IgD-negative memory B cell (primary cell): ENCODE measurements around the gene PADI6. TPM values are rescaled to one million over a fixed set of nuclear protein-coding genes. Genes with fewer than 3 reads are reported as not detected.

ENCODE experiments used
- H3K27ac Mint-ChIP-seq, 3 donors: one replicate each; pipeline ENCODE4 v1.8.0; 2020 to 2022; ENCODE audit warnings: mild to moderate bottlenecking in 3 of 3, mixed read lengths in 3 of 3, moderate library complexity in 1 of 3
- H3K27me3 Mint-ChIP-seq: one replicate; pipeline ENCODE4 v1.8.0; 2021; ENCODE audit warnings: mixed read lengths
- H3K36me3 Mint-ChIP-seq: one replicate; pipeline ENCODE4 v1.8.0; 2020; ENCODE audit warnings: mild to moderate bottlenecking, mixed read lengths
- H3K4me1 Mint-ChIP-seq, 3 donors: one replicate each; pipeline ENCODE4 v1.8.0; 2020 to 2022; ENCODE audit warnings: mixed read lengths in 3 of 3, mild to moderate bottlenecking in 1 of 3
- H3K4me3 Mint-ChIP-seq, 4 donors: one replicate each; pipeline ENCODE4 v1.8.0; 2020 to 2022; ENCODE audit warnings: mild to moderate bottlenecking in 4 of 4, mixed read lengths in 4 of 4, moderate library complexity in 3 of 4
- H3K9me3 Mint-ChIP-seq, 3 donors: one replicate each; pipeline ENCODE4 v1.8.0; 2020 to 2021; ENCODE audit warnings: mixed read lengths in 3 of 3, mild to moderate bottlenecking in 1 of 3
- polyA plus RNA-seq: library from polyadenylated mRNA; unstranded; fragments of 300-500 nt; fragmentation: Illumina TruSeq; gene quantifications from one replicate; pipeline ENCODE4 v1.2.3, GENCODE V29; 2021

PADI6 gene
- polyA plus RNA-seq, 1 donor from 2014 or later = not detected

DNA sequence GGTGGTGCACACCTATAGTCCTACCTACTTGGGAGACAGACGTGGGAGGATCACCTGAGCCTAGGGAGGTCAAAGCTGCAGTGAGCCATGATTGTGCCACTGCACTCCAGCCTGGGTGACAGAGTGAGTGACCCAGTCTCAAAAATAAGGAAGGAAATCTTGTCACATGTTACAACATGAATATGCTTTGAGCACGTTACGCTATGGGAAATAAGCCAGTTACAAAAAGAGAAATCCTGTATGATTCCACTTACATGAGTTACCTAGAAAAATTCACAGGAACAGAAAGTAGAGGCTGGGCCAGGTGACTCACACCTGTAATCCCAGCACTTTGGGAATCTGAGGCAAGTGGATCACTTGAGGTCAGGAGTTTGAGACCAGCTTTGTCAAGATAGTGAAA is 6.7 kb upstream of the PADI6 start:
- Mint-ChIP-seq H3K27me3 (peaks cover 9% of the 10 kb centered on the region), H3K9me3 (peaks cover 0 to 4% (median 0%) of the 10 kb centered on the region in 3 donors), H3K36me3 (no peaks in the 10 kb centered on the region), H3K4me3 (no peak overlapping the region), H3K4me1 (peaks cover 0 to 2% (median 0%) of the 10 kb centered on the region in 3 donors), H3K27ac (no peak overlapping the region)

DNA sequence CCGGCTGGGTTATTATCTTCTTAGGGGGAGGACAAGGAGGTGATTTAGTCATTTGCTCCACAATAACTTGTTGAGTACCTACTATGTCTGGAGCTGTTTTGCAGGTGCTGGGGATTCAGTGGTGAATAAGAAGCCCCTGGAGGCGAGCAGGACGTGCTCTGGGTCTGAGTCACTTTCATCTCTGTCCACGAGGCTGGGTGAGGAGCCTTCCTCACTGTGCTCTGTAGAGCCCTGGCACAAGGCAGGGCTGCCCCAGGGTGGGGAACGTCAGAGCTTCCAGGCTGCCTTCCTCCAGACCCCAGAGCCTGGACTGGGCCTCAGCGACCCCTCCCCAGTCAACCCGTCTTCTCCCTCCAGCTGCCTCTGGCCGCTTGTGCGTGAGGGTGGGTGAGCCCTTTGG is 2.5 kb upstream of the PADI6 start:
- no peak overlapping the region for H3K27ac Mint-ChIP-seq
- peaks cover 0 to 2% (median 0%) of the 10 kb centered on the region in 3 donors for H3K4me1 Mint-ChIP-seq
- peaks cover 6% of the 10 kb centered on the region for H3K27me3 Mint-ChIP-seq
- H3K4me3 Mint-ChIP-seq = no peak overlapping the region
- H3K36me3 Mint-ChIP-seq = no peaks in the 10 kb centered on the region
- peaks cover 0 to 1% (median 0%) of the 10 kb centered on the region in 3 donors for H3K9me3 Mint-ChIP-seq

DNA sequence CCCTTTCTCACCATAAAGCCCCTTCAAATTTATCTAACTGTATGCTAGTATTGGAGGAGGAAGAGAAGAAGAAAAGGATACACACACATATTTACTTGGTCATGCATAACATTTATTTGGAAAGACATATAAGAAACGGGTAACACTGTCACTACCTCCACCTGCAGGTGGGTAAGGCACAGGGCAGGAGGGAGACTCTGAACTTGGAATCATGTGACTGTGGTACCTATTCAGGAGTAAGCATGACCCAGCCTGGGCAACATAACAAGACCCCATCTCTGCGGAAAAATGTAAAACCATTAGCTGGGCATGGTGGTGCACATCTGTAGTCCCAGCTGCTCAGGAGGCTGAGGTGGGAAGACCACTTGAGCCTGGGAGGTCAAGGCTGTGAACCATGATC is 1.4 kb upstream of the PADI6 start:
- H3K9me3 Mint-ChIP-seq = no peaks in the 10 kb centered on the region
- peaks cover 0 to 3% (median 0%) of the 10 kb centered on the region in 3 donors for H3K4me1 Mint-ChIP-seq
- peaks cover 6% of the 10 kb centered on the region for H3K27me3 Mint-ChIP-seq
- no peak overlapping the region for H3K27ac Mint-ChIP-seq
- no peak overlapping the region for H3K4me3 Mint-ChIP-seq
- H3K36me3 Mint-ChIP-seq = peaks cover 1% of the 10 kb centered on the region

- peaks cover 3% of the 10 kb centered on the region for H3K36me3 Mint-ChIP-seq
- H3K27ac Mint-ChIP-seq = no peak overlapping the region
- no peaks in the 10 kb centered on the region for H3K9me3 Mint-ChIP-seq
- no peak overlapping the region for H3K4me3 Mint-ChIP-seq
- H3K4me1 Mint-ChIP-seq = peaks cover 0 to 2% (median 0%) of the 10 kb centered on the region in 3 donors
- peaks cover 13% of the 10 kb centered on the region for H3K27me3 Mint-ChIP-seq
Observed at GRCh38 chr1:17372955-17373354, 959 bp downstream of the PADI6 start.

DNA sequence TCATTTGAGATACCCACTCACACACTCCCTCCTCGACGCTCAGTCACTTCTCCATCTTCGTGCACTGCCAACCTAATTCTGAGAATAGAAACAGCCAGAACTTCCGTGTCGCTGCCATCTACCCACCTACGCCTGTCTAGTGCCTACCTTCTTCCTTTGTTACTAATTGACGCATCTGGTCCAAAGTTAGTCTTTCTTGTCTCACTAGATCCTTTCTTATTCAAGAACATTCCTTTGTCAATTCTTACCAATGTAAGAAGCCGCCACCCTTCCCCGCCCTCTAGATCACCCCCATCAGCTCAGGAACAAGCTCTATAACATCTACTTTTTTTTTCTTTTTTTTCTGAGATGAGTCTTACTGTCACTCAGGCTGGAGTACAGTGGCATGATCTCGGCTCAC is 3.7 kb downstream of the PADI6 start:
- H3K9me3 Mint-ChIP-seq = no peaks in the 10 kb centered on the region
- H3K27ac Mint-ChIP-seq = no peak overlapping the region
- peaks cover 3% of the 10 kb centered on the region for H3K36me3 Mint-ChIP-seq
- H3K27me3 Mint-ChIP-seq = peaks cover 14% of the 10 kb centered on the region
- H3K4me1 Mint-ChIP-seq = peaks cover 0 to 2% (median 0%) of the 10 kb centered on the region in 3 donors
- H3K4me3 Mint-ChIP-seq = no peak overlapping the region

DNA sequence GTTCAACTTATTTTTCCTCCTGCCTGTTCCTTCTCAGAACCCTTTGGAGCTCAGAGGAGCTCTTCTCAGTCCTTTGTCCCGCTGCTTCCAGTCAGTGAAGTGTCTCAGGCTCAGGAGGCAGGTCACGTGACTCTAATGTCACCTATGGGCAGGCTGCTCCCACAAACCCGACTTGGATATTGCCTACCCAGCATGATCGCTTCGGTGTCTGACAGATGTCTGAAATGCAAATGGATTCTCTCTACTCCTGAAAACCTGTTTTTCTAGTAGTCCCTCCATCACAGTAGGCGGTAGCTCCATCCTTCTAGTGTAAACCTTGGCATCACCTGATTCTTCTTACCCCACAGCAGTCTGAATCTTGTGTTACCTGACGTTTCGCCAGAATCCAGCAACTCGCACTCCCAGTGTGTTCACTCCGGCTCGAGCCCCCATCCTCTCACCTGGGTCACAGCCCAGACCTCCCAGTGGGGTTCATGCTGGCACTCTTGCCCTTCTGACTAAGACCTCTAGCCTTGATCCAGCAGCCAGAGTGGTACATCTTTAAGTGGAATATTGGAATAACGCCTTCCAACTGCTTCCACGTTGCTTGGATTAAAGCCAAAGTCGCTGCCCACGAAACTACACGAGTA is 5.4 kb downstream of the PADI6 start:
- Mint-ChIP-seq H3K36me3 (peaks cover 3% of the 10 kb centered on the region), H3K27ac (no peak overlapping the region), H3K9me3 (no peaks in the 10 kb centered on the region), H3K27me3 (peaks cover 23% of the 10 kb centered on the region), H3K4me1 (peaks cover 0 to 3% (median 0%) of the 10 kb centered on the region in 3 donors), H3K4me3 (no peak overlapping the region)

DNA sequence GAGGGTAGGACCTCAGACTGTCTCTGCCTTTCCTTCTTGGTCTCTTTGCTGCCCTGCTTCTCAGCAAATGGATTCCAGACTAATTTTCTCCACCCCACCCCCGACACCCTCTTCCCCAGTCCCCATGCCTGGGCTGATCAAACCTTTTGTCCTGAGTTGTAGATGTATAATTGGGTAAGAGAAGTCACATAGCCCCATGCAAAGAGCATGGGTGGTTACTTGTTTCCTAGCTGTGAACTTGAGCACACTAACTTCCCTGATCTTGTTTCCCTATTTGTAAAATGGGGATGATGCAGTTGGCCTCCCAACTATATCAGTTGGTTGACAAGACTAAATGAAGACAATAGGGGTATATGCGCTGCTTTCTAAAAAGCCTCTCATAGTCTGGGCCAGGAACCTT is 9.2 kb downstream of the PADI6 start:
- no peaks in the 10 kb centered on the region for H3K9me3 Mint-ChIP-seq
- no peak overlapping the region for H3K4me3 Mint-ChIP-seq
- no peak overlapping the region for H3K27ac Mint-ChIP-seq
- peaks cover 20% of the 10 kb centered on the region for H3K27me3 Mint-ChIP-seq
- peaks cover 0 to 1% (median 0%) of the 10 kb centered on the region in 3 donors for H3K4me1 Mint-ChIP-seq
- no peaks in the 10 kb centered on the region for H3K36me3 Mint-ChIP-seq

GRCh38 chr1:17392199-17392740 is 20.3 kb downstream of the PADI6 start:
- H3K27me3 Mint-ChIP-seq = peaks cover 8% of the 10 kb centered on the region
- H3K9me3 Mint-ChIP-seq = no peaks in the 10 kb centered on the region
- H3K4me1 Mint-ChIP-seq = peaks cover 0 to 10% (median 2%) of the 10 kb centered on the region in 3 donors
- H3K27ac Mint-ChIP-seq = peak overlapping the region in 1 of 3 donors; percentile 31
- no peaks in the 10 kb centered on the region for H3K36me3 Mint-ChIP-seq
- H3K4me3 Mint-ChIP-seq = peak overlapping the region in 1 of 4 donors; percentile 17

DNA sequence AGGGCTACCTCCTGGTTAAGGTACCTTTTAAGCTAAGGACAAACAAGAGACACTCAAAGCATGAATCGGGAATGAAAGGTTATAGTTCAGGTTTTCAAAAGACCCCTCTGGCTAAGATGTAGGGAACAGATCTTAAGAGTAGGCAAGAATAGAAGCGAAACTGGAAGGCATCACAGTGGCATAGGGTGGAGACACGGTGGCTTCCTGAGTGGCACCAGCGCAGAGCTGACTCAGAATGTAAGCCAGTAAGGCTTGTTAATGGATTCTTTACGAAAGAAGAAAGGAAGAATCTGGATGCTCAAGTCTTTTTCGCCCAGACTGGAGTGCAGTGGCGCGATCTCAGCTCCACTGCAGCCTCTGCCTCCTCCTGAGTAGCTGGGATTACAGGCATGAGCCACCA is 21.2 kb downstream of the PADI6 start:
- Mint-ChIP-seq H3K27ac (peak overlapping the region in 1 of 3 donors; percentile 31), H3K4me3 (peak overlapping the region in 2 of 4 donors; percentile 73 to 92), H3K4me1 (peaks cover 0 to 10% (median 2%) of the 10 kb centered on the region in 3 donors), H3K9me3 (no peaks in the 10 kb centered on the region), H3K36me3 (no peaks in the 10 kb centered on the region), H3K27me3 (peaks cover 8% of the 10 kb centered on the region)

DNA sequence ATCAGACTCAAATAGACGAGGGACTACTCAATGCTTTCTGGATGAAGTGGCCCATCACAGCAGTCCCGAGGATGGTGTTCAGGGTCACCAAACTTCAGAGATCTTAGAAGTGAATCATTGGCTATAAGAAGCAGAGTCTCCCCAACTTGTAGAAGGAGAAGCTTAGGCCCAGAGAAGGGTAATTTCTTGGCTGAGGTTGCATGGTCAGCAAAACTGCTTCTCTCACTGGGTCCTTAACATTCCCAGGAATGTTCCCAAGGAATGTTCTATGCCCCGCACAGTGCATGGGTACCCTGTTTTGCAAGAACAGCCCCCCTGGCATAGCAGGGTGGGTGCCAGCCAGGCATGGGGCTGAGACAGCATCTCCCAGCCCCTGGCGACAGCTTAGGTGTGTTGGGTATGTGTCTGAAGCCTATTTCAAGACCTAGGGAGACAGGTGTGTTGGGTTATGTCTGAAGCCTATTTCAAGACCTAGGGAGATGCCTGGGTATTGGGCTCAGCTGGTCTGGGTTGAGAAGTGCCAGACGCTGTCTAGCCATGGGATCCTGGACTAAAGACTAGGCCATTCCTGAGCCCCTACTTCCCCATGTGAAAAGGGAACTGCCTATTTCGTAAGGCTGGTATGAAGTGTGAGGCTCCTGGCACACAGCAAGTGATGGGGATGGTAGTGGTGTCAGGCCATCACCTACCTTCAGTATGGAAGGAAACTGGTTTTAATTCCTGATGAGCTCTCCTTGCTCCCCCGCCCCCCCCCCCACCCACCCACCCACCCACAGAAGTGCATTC is 26.1 kb downstream of the PADI6 start:
- Mint-ChIP-seq H3K27ac (no peak overlapping the region), H3K9me3 (no peaks in the 10 kb centered on the region), H3K4me1 (peaks cover 0 to 4% (median 2%) of the 10 kb centered on the region in 3 donors), H3K27me3 (peaks cover 2% of the 10 kb centered on the region), H3K4me3 (no peak overlapping the region), H3K36me3 (no peaks in the 10 kb centered on the region)

- Mint-ChIP-seq H3K27ac (no peak overlapping the region), H3K27me3 (no peaks in the 10 kb centered on the region), H3K4me3 (no peak overlapping the region), H3K9me3 (no peaks in the 10 kb centered on the region), H3K36me3 (no peaks in the 10 kb centered on the region), H3K4me1 (peaks cover 0 to 2% (median 0%) of the 10 kb centered on the region in 3 donors)
Observed at GRCh38 chr1:17400725-17401341, 28.8 kb downstream of the PADI6 start.

- no peak overlapping the region for H3K27ac Mint-ChIP-seq
Observed at GRCh38 chr1:17401841-17402240, 29.8 kb downstream of the PADI6 start.

GRCh38 chr1:17403081-17403480 is 31.1 kb downstream of the PADI6 start:
- Mint-ChIP-seq H3K9me3 (no peaks in the 10 kb centered on the region), H3K27ac (no peak overlapping the region), H3K27me3 (no peaks in the 10 kb centered on the region), H3K4me1 (peaks cover 0 to 2% (median 0%) of the 10 kb centered on the region in 3 donors), H3K4me3 (no peak overlapping the region), H3K36me3 (no peaks in the 10 kb centered on the region)

More at GRCh38 chr1:17401841-17402240, 29.8 kb downstream of the PADI6 start:
- H3K36me3 Mint-ChIP-seq = no peaks in the 10 kb centered on the region
- peaks cover 0 to 2% (median 0%) of the 10 kb centered on the region in 3 donors for H3K4me1 Mint-ChIP-seq
- H3K9me3 Mint-ChIP-seq = no peaks in the 10 kb centered on the region
- H3K4me3 Mint-ChIP-seq = no peak overlapping the region
- H3K27me3 Mint-ChIP-seq = no peaks in the 10 kb centered on the region

DNA sequence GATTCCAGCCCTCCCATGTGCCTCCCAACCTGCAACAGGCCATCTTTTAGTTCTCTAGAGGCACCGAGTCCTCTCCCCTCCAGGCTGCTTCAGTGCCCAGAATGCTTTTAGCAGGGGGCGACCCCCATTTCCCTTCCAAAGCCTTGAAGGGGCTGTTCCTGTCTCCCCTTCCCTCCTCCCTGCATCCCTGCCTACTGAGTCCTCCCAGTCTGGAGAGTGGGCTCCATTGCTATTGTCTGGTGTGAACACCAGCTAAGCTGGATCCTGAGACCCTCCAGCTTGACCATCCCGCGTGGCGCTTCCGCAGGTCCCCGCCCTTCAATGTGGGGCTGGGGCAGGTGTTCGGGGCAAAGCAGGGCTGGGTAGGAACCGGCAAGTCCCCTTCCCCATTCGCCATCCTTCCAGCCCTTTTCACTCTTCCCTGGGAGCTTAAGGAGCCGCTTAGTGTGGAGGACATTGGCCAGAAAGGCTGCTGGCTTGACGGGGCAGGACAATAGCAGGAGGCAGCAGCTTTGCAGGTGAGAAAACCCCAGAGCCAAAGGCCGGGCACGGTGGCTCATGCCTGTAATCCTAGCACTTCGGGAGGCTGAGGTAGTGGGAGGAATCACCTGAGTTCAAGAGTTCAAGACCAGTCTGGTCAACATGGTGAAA is 32.2 kb downstream of the PADI6 start:
- no peaks in the 10 kb centered on the region for H3K36me3 Mint-ChIP-seq
- H3K27me3 Mint-ChIP-seq = no peaks in the 10 kb centered on the region
- H3K4me3 Mint-ChIP-seq = no peak overlapping the region
- H3K27ac Mint-ChIP-seq = no peak overlapping the region
- no peaks in the 10 kb centered on the region for H3K9me3 Mint-ChIP-seq
- H3K4me1 Mint-ChIP-seq = peaks cover 0 to 2% (median 0%) of the 10 kb centered on the region in 3 donors

- H3K27ac Mint-ChIP-seq = no peak overlapping the region
- no peaks in the 10 kb centered on the region for H3K9me3 Mint-ChIP-seq
- H3K4me1 Mint-ChIP-seq = peaks cover 0 to 2% (median 0%) of the 10 kb centered on the region in 3 donors
- H3K36me3 Mint-ChIP-seq = no peaks in the 10 kb centered on the region
- H3K27me3 Mint-ChIP-seq = no peaks in the 10 kb centered on the region
- H3K4me3 Mint-ChIP-seq = no peak overlapping the region
Observed at GRCh38 chr1:17404820-17405219, 32.8 kb downstream of the PADI6 start.
